Endothelial cell of umbilical vein (primary cell): ENCODE data around the gene SDR9C7.

Experiments
- CTCF ChIP-seq, 2 donors: IDR thresholded peaks; 1 replicate in 1 of 2; 2 replicates in 1 of 2; pipeline ENCODE4 v1.5.1; 2011; ENCODE audit warnings: low read length in 2 of 2, mild to moderate bottlenecking in 2 of 2, moderate library complexity in 2 of 2, control low read depth in 1 of 2, inconsistent platforms in 1 of 2, low read depth in 1 of 2; ENCODE audit not compliant: insufficient read depth in 1 of 2; ENCODE audit errors: extremely low read depth in 1 of 2
- JUN ChIP-seq: IDR thresholded peaks from 2 replicates; pipeline ENCODE4 v1.6.1; 2011; ENCODE audit warnings: borderline replicate concordance, low read depth; ENCODE audit not compliant: insufficient read length, insufficient read depth

GRCh38 chr12:56957229-56958052 is 23.2 kb upstream of the SDR9C7 start, which contains the start of gene RDH16:
- TF ChIP-seq JUN (no peak), CTCF (IDR thresholded peaks at IDR 0.05; ENCODE audit: extremely low read depth in 1 of 2, insufficient read depth in 1 of 2, low read depth in 1 of 2, low read length in 2 of 2) (no peak)
